HCT116 (cell line): Measurements from ENCODE around the gene PAEP. TPM values are rescaled to one million over a fixed set of nuclear protein-coding genes. Genes with fewer than 3 reads are reported as not detected.
A peak's percentile ranks its signal among the peaks of the same experiment; 100 is the strongest.

Experiments
- ATAC-seq: fragments of 200-7000 bp; cut with Tn5 transposase; 2 replicates; pipeline ENCODE4 v1.9.1; 2020; ENCODE audit warnings: mild to moderate bottlenecking, moderate library complexity
- BruUV-seq: library from RNA; stranded (reverse); fragments of 400-500 nt; replicated peaks from 2 replicates; lab custom pipeline; 2021; lab: Mats Ljungman, UMichigan
- CTCF ChIA-PET: fragments of 300-600 bp; sonication (Branson Sonifier 250); formaldehyde crosslinking; loops from one replicate; lab custom pipeline; 2021; ENCODE audit warnings: antibody characterized with exemption; lab: Charles Lee
- POLR2A ChIA-PET: fragments of 300-600, 350-600 bp; sonication (Branson Sonifier 250); formaldehyde crosslinking; loops from one replicate; lab custom pipeline; 2021; ENCODE audit warnings: antibody characterized with exemption; lab: Charles Lee
- RAD21 ChIA-PET, 2 experiments: fragments of 300-600 bp; sonication (Branson Sonifier 250); formaldehyde crosslinking; loops; one replicate each; lab custom pipeline; 2023; ENCODE audit warnings: low total read pairs in 2 of 2; ENCODE audit not compliant: uncharacterized antibody in 2 of 2, unreplicated experiment in 2 of 2, low non-redundant PET in 1 of 2; lab: Charles Lee
- DNase-seq: peaks from one replicate; pipeline ENCODE4 v3.0.0-alpha.2; 2010; ENCODE audit warnings: low read depth, low spot score
- H2AFZ ChIP-seq: fragments of 200-600 bp; shearing (Covaris generic), sonication (generic); 2 replicates; pipeline ENCODE4 v1.6.1; 2017; ENCODE audit warnings: low read depth, mixed run types, mixed read lengths, antibody characterized with exemption, low read length; ENCODE audit not compliant: poor library complexity, severe bottlenecking
- H3K27ac ChIP-seq: 2 replicates; pipeline ENCODE4 v1.5.1; 2012; ENCODE audit warnings: low read depth, low read length
- H3K27me3 ChIP-seq: fragments of 200-600 bp; sonication (generic); 2 replicates; pipeline ENCODE4 v1.6.1; 2016; ENCODE audit warnings: mixed run types, low read length, mixed read lengths; ENCODE audit not compliant: insufficient read depth
- H3K36me3 ChIP-seq, 2 experiments: fragments of 200-500 bp in 1 of 2; fragments of 200-600 bp in 1 of 2; sonication (Bioruptor generic) in 1 of 2; sonication (generic) in 1 of 2; 2 replicates each; pipeline versions ENCODE4 v1.5.1 to v1.6.1; 2014 to 2016; ENCODE audit warnings: low read length in 2 of 2, inconsistent platforms in 1 of 2, mixed read lengths in 1 of 2, mixed run types in 1 of 2; ENCODE audit not compliant: insufficient read depth in 2 of 2, control insufficient read depth in 1 of 2
- H3K4me1 ChIP-seq, 2 experiments: fragments of 200-600 bp in 1 of 2; sonication (generic) in 1 of 2; 2 replicates each; pipeline versions ENCODE4 v1.5.1 to v1.6.1; 2012 to 2017; ENCODE audit warnings: low read length in 2 of 2, inconsistent platforms in 1 of 2, mild to moderate bottlenecking in 1 of 2, mixed read lengths in 1 of 2, mixed run types in 1 of 2, moderate library complexity in 1 of 2; ENCODE audit not compliant: insufficient read depth in 2 of 2, control insufficient read depth in 1 of 2
- H3K4me2 ChIP-seq: fragments of 200-600 bp; sonication (generic); 2 replicates; pipeline ENCODE4 v1.6.1; 2017; ENCODE audit warnings: mixed run types, low read length, mixed read lengths
- H3K4me3 ChIP-seq, 2 experiments: fragments of 200-600 bp in 1 of 2; sonication (generic) in 1 of 2; replicated peaks in 1 of 2; 2 replicates each; pipeline ENCODE4 v1.5.1; 2011 to 2016; ENCODE audit warnings: low read length in 2 of 2, control low read depth in 1 of 2, low read depth in 1 of 2, mild to moderate bottlenecking in 1 of 2, mixed read lengths in 1 of 2, mixed run types in 1 of 2
- H3K79me2 ChIP-seq: fragments of 200-600 bp; sonication (generic); 2 replicates; pipeline ENCODE4 v1.6.1; 2017; ENCODE audit warnings: mild to moderate bottlenecking, mixed run types, low read length, moderate library complexity, mixed read lengths; ENCODE audit not compliant: insufficient read depth
- H3K9ac ChIP-seq: fragments of 200-600 bp; sonication (generic); 2 replicates; pipeline ENCODE4 v1.6.1; 2016; ENCODE audit warnings: low read length, mixed read lengths
- H3K9me2 ChIP-seq: fragments of 200-600 bp; sonication (generic), shearing (Covaris generic); 2 replicates; pipeline ENCODE4 v1.6.1; 2017; ENCODE audit warnings: mixed run types, mild to moderate bottlenecking, moderate library complexity; ENCODE audit not compliant: insufficient read depth
- H3K9me3 ChIP-seq, 2 experiments: fragments of 200-500 bp in 1 of 2; fragments of 200-600 bp in 1 of 2; sonication (Bioruptor generic) in 1 of 2; sonication (generic) in 1 of 2; 2 replicates each; pipeline ENCODE4 v1.6.1; 2014 to 2017; ENCODE audit warnings: low read length in 2 of 2, mixed read lengths in 2 of 2, inconsistent platforms in 1 of 2, low read depth in 1 of 2, mild to moderate bottlenecking in 1 of 2, mixed run types in 1 of 2, moderate library complexity in 1 of 2; ENCODE audit not compliant: control insufficient read depth in 1 of 2, insufficient read depth in 1 of 2
- H4K20me1 ChIP-seq: fragments of 200-600 bp; sonication (generic), shearing (Covaris generic); 2 replicates; pipeline ENCODE4 v1.6.1; 2017; ENCODE audit warnings: mixed run types, mild to moderate bottlenecking, moderate library complexity; ENCODE audit not compliant: insufficient read depth
- CEBPB ChIP-seq: IDR thresholded peaks from 2 replicates; pipeline ENCODE4 v1.6.1; 2012; ENCODE audit warnings: low read depth
- EGR1 ChIP-seq: IDR thresholded peaks from 2 replicates; pipeline ENCODE4 v1.6.1; 2012; ENCODE audit warnings: low read depth
- ELF1 ChIP-seq: IDR thresholded peaks from 2 replicates; pipeline ENCODE4 v1.6.1; 2012; ENCODE audit warnings: low read depth, borderline replicate concordance
- EZH2phosphoT487 ChIP-seq: fragments of 200-600 bp; IDR thresholded peaks from 2 replicates; pipeline ENCODE4 v1.6.1; 2018; ENCODE audit warnings: antibody characterized with exemption, borderline replicate concordance
- FOSL1 ChIP-seq: IDR thresholded peaks from 2 replicates; pipeline ENCODE4 v1.6.1; 2012; ENCODE audit warnings: low read depth
- JUND ChIP-seq: IDR thresholded peaks from 2 replicates; pipeline ENCODE4 v1.6.1; 2012
- POLR2A ChIP-seq: IDR thresholded peaks from 2 replicates; pipeline ENCODE4 v1.7.0; 2011; ENCODE audit warnings: borderline replicate concordance; ENCODE audit not compliant: insufficient read depth, insufficient read length; ENCODE audit errors: extremely low read depth
- RAD21 ChIP-seq: IDR thresholded peaks from 2 replicates; pipeline ENCODE4 v1.6.1; 2012; ENCODE audit warnings: low read depth, mild to moderate bottlenecking
- SIN3A ChIP-seq: IDR thresholded peaks from 2 replicates; pipeline ENCODE4 v1.6.1; 2012; ENCODE audit warnings: low read depth
- SP1 ChIP-seq: IDR thresholded peaks from 2 replicates; pipeline ENCODE4 v1.6.1; 2012; ENCODE audit warnings: low read depth
- SRF ChIP-seq: IDR thresholded peaks from 2 replicates; pipeline ENCODE4 v1.6.1; 2012; ENCODE audit warnings: low read depth
- TCF7L2 ChIP-seq: IDR thresholded peaks from 2 replicates; pipeline ENCODE4 v1.7.0; 2011; ENCODE audit warnings: borderline replicate concordance, inconsistent platforms; ENCODE audit not compliant: insufficient read depth, insufficient read length; ENCODE audit errors: extremely low read depth
- YY1 ChIP-seq: IDR thresholded peaks from 2 replicates; pipeline ENCODE4 v1.6.1; 2011; ENCODE audit warnings: low read length, low read depth, moderate library complexity, mild to moderate bottlenecking; ENCODE audit not compliant: insufficient replicate concordance; ENCODE audit errors: extremely low read depth
- ZFX ChIP-seq: fragments of 450-650 bp; IDR thresholded peaks from 2 replicates; pipeline ENCODE4 v1.6.1; 2017
- ZNF274 ChIP-seq: fragments of 200-500 bp; sonication (Bioruptor generic); IDR thresholded peaks from 2 replicates; pipeline ENCODE4 v1.6.1; 2014; ENCODE audit warnings: mild to moderate bottlenecking, low read depth, low read length, inconsistent platforms
- intact Hi-C: fragments of 100-400 bp; cut with micrococcal nuclease; formaldehyde crosslinking; loops from 2 replicates; pipeline ENCODE4 v1.10.0; 2022
- total RNA-seq: library from RNA; stranded (reverse); gene quantifications from one replicate; pipeline ENCODE4 v1.2.1, GENCODE V29; 2021; ENCODE audit not compliant: unreplicated experiment
- TF ChIP-seq, protein P1 (sequence below), 3 experiments: fragments of 200-600 bp in 1 of 3; sonication (generic) in 1 of 3; IDR thresholded peaks in 2 of 3; conservative IDR thresholded peaks in 1 of 3; 2 replicates each; pipeline ENCODE4 v1.5.1; 2012 to 2017; ENCODE audit warnings: low read depth in 2 of 3, low read length in 2 of 3, antibody characterized with exemption in 1 of 3, borderline replicate concordance in 1 of 3, control low read depth in 1 of 3, mild to moderate bottlenecking in 1 of 3, mixed read lengths in 1 of 3, mixed run types in 1 of 3, moderate library complexity in 1 of 3; ENCODE audit not compliant: insufficient read depth in 1 of 3
- TF ChIP-seq, protein P2 (sequence below): IDR thresholded peaks from 2 replicates; pipeline ENCODE4 v1.6.1; 2012

PAEP gene
- total RNA-seq, 1 experiment from 2014 or later = not detected

DNA sequence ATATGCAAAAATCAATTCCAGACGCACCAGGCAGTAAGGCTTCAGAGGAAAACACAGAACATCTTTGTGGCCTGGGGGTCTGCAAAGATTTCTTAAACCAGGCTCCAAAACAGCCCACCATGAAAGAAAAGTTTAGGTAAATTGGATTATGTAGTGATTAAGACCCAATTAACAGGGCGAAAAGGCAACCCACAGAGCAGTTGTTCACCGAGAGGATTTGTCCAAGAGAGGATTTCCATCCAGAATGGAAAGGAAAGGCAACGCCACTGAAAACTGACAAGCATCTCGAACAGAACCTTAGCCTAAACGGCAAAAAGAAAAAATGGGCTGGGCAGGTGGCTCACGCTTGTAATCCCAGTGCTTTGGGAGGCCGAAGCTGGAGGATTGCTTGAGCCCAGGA, 40.4 kb downstream of the PAEP start:
- peaks cover 0 to 4% of the 10 kb centered on the region in 2 experiments; a peak in 2 of 4 replicates for H3K4me1 ChIP-seq
- H3K27me3 ChIP-seq = no peaks in the 10 kb centered on the region
- ChIA-PET RAD21 (no interaction called here), POLR2A (no interaction called here), CTCF (no interaction called here)
- H3K79me2 ChIP-seq = no peaks in the 10 kb centered on the region
- intact Hi-C loops = loop anchor here (2.0 to 10.0 kb wide), 5 partner anchors 123 to 680 kb away; partner anchors contain the start of genes OLFM1 and UBAC1
- TF ChIP-seq TCF7L2 = no peak
- no peak overlapping the region for H3K27ac ChIP-seq
- DNase-seq (no peak), ATAC-seq (no peak)
- H3K36me3 ChIP-seq = no peaks in the 10 kb centered on the region
- H3K4me2 ChIP-seq = no peak overlapping the region
- no peaks in the 10 kb centered on the region for H3K9me2 ChIP-seq
- no peaks in the 10 kb centered on the region for H4K20me1 ChIP-seq
- no peak overlapping the region for H3K4me3 ChIP-seq
- H2AFZ ChIP-seq = no peak overlapping the region
- no TSS peak for BruUV-seq
- H3K9me3 ChIP-seq = no peaks in the 10 kb centered on the region
- no peak overlapping the region for H3K9ac ChIP-seq

GRCh38 chr9:135602789-135603481, 41.4 kb downstream of the PAEP start:
- Histone ChIP-seq H3K9me3 (no peaks in the 10 kb centered on the region), H3K27ac (no peak overlapping the region), H3K9me2 (no peaks in the 10 kb centered on the region), H3K4me2 (peak overlapping the region; percentile 41; the same call in 1 of the 2 replicates), H4K20me1 (no peaks in the 10 kb centered on the region), H3K4me1 (peaks cover 0 to 4% of the 10 kb centered on the region in 2 experiments; a peak in 2 of 4 replicates), H3K36me3 (no peaks in the 10 kb centered on the region), H2AFZ (peak overlapping the region; percentile 35), H3K4me3 (no peak overlapping the region), H3K79me2 (no peaks in the 10 kb centered on the region), H3K9ac (no peak overlapping the region), H3K27me3 (no peaks in the 10 kb centered on the region)
- CTCF ChIA-PET = interaction anchor here (0.5 to 1.3 kb wide), 8 partner anchors 10 to 536 kb away, joined by 3 to 7 read pairs (median 4); no protein-coding TSS in a partner anchor
- POLR2A ChIA-PET = no interaction called here
- TF ChIP-seq JUND = no peak
- TF ChIP-seq TCF7L2 = no peak
- TF ChIP-seq EGR1 = no peak
- peak; percentile 45 for TF ChIP-seq RAD21
- TF ChIP-seq, protein P1, sequence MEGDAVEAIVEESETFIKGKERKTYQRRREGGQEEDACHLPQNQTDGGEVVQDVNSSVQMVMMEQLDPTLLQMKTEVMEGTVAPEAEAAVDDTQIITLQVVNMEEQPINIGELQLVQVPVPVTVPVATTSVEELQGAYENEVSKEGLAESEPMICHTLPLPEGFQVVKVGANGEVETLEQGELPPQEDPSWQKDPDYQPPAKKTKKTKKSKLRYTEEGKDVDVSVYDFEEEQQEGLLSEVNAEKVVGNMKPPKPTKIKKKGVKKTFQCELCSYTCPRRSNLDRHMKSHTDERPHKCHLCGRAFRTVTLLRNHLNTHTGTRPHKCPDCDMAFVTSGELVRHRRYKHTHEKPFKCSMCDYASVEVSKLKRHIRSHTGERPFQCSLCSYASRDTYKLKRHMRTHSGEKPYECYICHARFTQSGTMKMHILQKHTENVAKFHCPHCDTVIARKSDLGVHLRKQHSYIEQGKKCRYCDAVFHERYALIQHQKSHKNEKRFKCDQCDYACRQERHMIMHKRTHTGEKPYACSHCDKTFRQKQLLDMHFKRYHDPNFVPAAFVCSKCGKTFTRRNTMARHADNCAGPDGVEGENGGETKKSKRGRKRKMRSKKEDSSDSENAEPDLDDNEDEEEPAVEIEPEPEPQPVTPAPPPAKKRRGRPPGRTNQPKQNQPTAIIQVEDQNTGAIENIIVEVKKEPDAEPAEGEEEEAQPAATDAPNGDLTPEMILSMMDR (IDR thresholded peaks at IDR 0.05 in 2 of 3, conservative IDR thresholded peaks at IDR 0.05 in 1 of 3; ENCODE audit: borderline replicate concordance in 1 of 3, insufficient read depth in 1 of 3, low read depth in 2 of 3, low read length in 2 of 3) = peak; percentile 71 to 75 (median 75)
- no peak for TF ChIP-seq FOSL1
- TF ChIP-seq SRF = no peak
- TF ChIP-seq, protein P2, sequence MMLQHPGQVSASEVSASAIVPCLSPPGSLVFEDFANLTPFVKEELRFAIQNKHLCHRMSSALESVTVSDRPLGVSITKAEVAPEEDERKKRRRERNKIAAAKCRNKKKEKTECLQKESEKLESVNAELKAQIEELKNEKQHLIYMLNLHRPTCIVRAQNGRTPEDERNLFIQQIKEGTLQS = no peak
- peak; percentile 36; the same call in 1 of the 2 replicates for TF ChIP-seq ZFX
- TF ChIP-seq ZNF274 = no peak
- no peak for TF ChIP-seq CEBPB
- no peak for TF ChIP-seq YY1
- TF ChIP-seq SIN3A = no peak
- no peak for TF ChIP-seq POLR2A
- TF ChIP-seq ELF1 = no peak
- no peak for TF ChIP-seq SP1
- TF ChIP-seq EZH2phosphoT487 = no peak
- BruUV-seq = no TSS peak
- ATAC-seq (peak; percentile 66), DNase-seq (peak; percentile 29)
- intact Hi-C loops = loop anchor here (2.0 to 10.0 kb wide), 5 partner anchors 122 to 679 kb away; partner anchors contain the start of genes OLFM1 and UBAC1
- RAD21 ChIA-PET = interaction anchor here (0.6 to 1.0 kb wide), 2 partner anchors 13 to 176 kb away, joined by 3 to 7 read pairs; no protein-coding TSS in a partner anchor
